Measurements from ENCODE around the gene IDI1.

IDI1 gene

DNA sequence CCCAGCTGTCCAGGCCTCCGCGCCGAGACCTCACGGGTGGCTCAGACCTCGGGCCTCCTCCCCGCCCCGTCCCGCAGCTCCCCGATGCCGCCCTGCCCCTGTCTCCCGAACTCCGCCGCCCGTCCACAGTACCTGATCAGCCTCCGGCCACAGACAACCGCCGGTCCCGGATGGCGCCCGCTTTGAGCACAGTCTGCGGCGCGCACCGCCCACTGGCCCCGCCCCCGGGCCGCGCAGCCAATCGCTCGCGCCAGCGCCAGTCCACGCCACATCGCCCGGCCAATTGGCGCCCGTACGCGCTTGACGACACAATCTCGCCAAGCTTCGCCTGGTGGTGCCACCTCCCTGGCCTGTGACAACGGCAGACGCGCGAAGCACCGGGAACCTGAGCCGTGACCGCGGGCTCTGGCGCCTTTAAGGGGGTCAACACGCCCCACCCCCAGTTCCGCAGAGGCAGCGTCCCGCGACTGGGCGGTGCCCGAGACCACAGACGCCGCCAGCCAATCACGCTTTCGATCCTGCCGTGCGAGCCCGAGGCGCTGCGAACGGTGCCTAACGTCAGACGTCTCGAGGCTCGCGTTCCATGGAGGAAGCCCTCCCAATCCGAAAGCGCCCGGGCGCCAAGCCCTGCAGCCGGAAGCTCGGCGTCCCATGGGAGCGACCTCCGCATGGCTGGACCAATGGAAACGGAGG, at the start of gene IDI1:
Gene IDI1 (minus strand): TSS at position 388 of the 693 bp plus-strand sequence. CDS start 116 bp downstream, at position 272.
- H3K4me3 ChIP-seq (ENCODE audit: control insufficient read depth, low read depth, low read length): peak within 1 kb of the TSS; percentile 54
- TF ChIP-seq, protein P1, sequence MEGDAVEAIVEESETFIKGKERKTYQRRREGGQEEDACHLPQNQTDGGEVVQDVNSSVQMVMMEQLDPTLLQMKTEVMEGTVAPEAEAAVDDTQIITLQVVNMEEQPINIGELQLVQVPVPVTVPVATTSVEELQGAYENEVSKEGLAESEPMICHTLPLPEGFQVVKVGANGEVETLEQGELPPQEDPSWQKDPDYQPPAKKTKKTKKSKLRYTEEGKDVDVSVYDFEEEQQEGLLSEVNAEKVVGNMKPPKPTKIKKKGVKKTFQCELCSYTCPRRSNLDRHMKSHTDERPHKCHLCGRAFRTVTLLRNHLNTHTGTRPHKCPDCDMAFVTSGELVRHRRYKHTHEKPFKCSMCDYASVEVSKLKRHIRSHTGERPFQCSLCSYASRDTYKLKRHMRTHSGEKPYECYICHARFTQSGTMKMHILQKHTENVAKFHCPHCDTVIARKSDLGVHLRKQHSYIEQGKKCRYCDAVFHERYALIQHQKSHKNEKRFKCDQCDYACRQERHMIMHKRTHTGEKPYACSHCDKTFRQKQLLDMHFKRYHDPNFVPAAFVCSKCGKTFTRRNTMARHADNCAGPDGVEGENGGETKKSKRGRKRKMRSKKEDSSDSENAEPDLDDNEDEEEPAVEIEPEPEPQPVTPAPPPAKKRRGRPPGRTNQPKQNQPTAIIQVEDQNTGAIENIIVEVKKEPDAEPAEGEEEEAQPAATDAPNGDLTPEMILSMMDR (IDR thresholded peaks at IDR 0.05; ENCODE audit: control insufficient read depth, insufficient read depth, low read depth, low read length, missing control alignments): no peak
- peak; percentile 90 for DNase-seq (ENCODE audit: low read depth)

DNA sequence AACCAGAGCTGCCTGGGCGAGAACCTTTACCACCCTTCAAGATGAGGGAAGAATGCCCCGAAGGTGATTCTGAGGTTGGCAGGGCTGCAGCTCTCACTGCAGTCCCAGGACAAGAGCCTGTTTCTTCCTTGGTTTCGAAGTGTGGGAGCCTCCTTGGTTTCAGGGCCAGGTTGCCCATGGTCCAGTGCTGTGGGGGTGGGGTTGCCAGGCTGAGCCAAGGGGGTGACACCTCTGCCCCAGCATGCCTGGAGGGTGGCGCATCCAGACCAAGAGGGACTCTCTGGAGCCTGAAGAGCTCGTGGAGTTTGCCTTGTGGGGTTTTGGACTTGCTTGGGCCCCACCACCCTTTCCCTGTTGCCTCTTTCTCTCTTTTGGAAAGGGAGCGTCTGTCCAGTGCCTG, 48.5 kb upstream of the IDI1 start:
- no peak overlapping the region for H3K4me3 ChIP-seq (ENCODE audit: control insufficient read depth, low read depth, low read length)
- no peak for DNase-seq (ENCODE audit: low read depth)
- TF ChIP-seq, protein P1 (IDR thresholded peaks at IDR 0.05; ENCODE audit: control insufficient read depth, insufficient read depth, low read depth, low read length, missing control alignments): no peak

DNA sequence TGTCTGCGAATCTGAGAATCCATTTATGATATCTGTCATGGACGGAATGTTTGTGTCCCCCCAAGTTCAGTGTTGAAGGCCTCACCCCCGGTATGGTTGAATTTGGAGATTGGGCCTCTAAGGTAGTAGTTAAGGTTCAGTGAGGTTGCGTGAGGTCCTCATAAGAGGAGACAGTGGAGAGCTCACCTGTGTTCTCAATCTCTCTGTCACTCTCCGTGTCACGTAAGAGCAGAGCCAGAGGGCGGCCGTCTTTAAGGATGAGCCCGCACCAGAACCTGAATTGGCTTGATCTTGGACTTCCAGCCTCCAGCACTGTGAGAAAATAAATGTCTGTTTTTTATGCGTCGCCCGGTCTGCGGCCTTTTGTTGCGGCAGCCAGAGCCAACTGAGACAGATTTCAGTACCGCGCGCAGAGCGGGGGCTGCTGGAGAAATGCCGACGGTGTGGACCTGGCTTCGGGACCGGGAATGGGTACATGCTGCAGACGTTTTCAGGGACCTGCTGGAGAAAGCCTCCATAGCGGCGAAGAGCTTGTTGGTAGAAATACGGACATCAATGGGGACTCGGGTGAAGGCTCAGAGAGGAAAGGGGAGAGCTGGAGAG, 47.5 kb upstream of the IDI1 start:
- no peak for DNase-seq (ENCODE audit: low read depth)
- H3K4me3 ChIP-seq (ENCODE audit: control insufficient read depth, low read depth, low read length): no peak overlapping the region
- TF ChIP-seq, protein P1 (IDR thresholded peaks at IDR 0.05; ENCODE audit: control insufficient read depth, insufficient read depth, low read depth, low read length, missing control alignments): no peak

DNA sequence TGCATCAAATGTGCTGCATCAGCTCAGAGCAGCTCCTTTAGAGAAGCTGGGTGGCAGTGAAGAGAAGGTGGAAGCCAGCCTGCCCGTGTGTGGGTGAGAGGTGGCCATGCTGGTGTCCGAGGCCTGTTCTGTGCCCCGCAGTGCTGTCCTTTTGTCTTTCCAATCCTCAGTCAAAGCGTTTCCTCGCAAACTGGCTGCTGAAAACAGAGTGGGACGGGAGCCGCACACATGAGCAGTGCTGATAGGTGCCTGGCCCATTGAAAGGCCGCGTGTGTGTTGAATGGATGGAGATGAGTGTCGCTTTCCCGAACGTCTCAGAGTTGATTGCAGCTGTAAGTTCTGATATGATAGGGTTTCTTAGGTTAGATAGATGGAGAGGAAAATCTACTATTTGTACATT, 46.6 kb upstream of the IDI1 start:
- DNase-seq (ENCODE audit: low read depth): no peak
- no peak overlapping the region for H3K4me3 ChIP-seq (ENCODE audit: control insufficient read depth, low read depth, low read length)
- TF ChIP-seq, protein P1 (IDR thresholded peaks at IDR 0.05; ENCODE audit: control insufficient read depth, insufficient read depth, low read depth, low read length, missing control alignments): no peak

DNA sequence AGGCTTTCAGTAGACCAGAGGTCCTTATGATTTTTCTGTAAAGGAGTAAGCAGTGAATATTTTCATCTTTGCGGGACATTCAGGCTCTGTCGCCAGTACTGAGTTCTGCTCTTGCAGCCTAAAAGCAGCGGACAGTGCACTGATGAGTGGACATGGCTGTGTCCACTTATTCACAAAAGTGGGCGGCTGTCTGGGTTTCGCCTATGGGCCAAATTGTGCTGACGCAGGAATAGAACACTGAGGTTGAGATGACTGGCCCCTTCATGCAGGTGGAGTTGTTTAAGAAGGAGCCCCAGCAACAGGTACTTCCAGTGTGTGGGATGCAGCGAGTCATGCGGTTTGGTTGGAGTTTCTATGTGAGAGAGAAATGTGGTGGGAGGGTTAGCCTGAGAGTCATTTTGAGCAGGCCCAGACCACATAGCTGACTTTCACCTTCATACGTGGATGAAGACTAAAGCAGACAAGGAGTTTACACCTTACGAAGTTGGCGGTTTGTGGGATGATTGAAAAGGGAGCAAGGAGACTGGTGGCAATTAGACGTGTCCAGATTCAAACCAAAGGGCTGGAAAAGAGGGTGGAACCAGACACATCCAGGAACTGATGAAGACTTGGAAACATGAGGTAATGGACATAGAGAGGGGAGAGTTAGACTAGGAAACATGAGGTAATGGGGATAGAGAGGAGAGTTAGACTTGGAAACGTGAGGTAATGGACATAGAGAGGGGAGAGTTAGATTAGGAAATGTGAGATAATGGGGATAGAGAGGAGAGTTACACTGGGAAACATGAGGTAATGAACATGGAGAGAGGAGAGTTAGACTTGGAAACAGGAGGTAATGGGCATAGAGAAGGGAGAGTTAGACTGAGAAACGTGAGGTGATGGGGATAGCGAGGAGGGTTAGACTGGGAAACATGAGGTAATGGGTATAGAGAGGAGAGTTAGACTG, 45.5 kb upstream of the IDI1 start:
- DNase-seq (ENCODE audit: low read depth): no peak
- TF ChIP-seq, protein P1 (IDR thresholded peaks at IDR 0.05; ENCODE audit: control insufficient read depth, insufficient read depth, low read depth, low read length, missing control alignments): no peak
- no peak overlapping the region for H3K4me3 ChIP-seq (ENCODE audit: control insufficient read depth, low read depth, low read length)

DNA sequence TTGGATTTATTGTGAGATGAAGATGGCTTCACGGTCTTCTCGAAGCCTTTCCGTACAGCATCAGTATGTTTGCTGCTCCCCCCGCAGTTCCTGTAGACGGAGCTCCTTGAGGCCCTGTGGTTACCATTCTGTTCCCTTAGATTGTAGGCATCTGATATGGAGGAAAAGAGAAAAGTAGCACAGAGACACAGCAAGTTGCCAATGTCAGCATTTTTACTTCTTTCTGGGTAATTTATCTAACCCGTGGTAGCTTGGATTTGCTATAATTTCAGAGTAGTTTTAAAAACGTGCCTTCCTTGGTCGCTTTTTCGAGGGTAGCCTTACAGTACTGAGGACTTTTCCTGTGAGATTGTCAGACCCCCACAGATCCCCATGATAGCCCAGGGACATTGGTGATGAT, 44.8 kb upstream of the IDI1 start:
- no peak for DNase-seq (ENCODE audit: low read depth)
- TF ChIP-seq, protein P1 (IDR thresholded peaks at IDR 0.05; ENCODE audit: control insufficient read depth, insufficient read depth, low read depth, low read length, missing control alignments): no peak
- no peak overlapping the region for H3K4me3 ChIP-seq (ENCODE audit: control insufficient read depth, low read depth, low read length)

Data from AG09309 (cell line).